GM19035 (cell line): ENCODE data around the gene AQP12B.
"Not testable (repeated sequence)": the region's sequence is repeated elsewhere in the genome, so short reads cannot be mapped to it uniquely, and the experiment has no call there.

Source experiments
- ATAC-seq: cut with Tn5 transposase; IDR thresholded peaks from one replicate; pipeline ENCODE4 v1.9.1; 2021; ENCODE audit not compliant: unreplicated experiment

Gene AQP12B

GRCh38 chr2:240701736-240702639, 19.3 kb upstream of the AQP12B start:
- ATAC-seq: no peak

DNA sequence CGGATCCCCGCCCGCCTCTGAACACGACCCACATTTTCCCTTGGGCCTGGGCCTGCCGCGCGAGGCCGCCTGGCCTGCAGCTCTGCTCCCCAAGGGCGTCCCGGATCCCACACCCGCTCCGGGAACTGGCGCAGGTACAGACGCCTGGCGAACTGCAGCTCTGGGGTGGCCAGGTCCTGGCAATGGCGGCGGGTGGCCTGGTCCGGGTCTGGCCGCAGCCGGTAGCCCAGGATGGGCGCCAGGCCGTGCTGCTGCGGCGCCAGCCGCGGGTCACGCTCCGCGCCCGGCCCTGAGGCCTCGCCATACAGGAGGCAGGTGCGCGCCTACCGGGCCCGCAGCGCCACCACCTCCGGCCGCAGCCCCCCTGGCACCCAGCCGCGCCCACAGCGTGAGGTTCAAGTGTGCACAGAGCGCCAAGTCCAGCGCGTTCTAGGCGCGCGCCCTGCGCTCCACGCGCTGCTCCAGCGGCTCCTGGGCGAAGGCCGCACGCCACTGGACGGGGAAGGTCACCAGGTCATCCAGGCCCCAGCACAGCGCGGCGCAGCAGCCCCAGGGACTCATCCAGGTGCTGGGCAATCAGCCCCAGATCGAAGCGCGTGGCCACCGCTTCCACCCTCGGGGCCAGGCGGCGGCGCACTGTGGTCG, 18.5 kb upstream of the AQP12B start:
- ATAC-seq: no peak

DNA sequence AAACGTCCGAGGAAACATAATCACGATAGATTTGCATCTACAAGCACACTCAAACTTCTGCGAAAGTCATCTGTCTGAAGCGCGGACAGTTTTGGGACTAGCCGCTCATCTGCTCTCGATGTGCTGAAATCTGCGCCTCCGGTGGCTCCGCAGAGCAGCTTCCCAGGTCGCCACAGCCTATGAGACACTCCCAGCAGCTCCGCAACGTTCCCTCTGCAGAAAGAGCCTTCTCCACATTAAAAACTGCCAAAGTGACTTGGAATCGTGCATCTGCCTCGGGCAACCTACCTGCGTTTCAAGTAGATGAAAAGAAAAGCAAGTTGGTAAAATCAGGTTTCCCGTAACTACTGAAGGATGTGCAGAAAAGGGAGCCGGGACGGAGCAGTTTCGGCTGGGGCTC, 17.9 kb upstream of the AQP12B start:
- not testable (repeated sequence) for ATAC-seq

GRCh38 chr2:240699835-240700234, 17.1 kb upstream of the AQP12B start:
- ATAC-seq: not testable (repeated sequence)

DNA sequence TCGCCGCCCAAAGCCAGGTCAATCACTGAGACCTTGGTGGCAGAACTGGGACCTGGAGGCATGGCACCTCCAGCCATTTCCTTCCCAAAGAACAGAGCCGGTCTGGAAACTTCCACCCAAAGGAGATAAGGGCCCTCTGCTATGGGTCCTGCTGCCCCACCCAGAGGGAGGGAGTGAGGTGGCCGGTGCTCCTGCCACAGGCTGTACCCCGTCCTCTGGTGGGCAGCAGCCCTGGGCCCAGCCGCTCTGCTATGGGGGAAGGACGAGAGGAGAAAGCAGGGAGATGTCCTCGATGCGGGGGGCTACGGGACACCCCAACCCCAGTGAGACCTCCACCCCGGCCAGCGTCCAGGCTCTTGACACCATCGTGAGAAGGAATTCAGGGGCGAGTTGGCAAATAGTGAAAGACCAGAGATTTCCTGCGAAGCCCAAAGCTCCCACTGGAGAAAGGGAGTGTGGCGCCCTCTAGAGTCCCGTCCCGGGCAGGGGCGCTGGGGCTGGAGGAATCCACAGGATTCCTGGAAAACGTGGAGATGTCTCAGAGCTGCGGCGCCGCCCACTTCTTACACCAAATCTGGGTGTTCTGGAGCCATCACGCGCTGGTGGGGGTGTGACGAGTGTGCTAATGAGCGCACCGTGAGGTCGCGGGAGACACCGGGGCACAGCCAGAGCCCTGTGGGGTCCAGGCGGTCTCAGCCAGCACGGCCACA, 16.3 kb upstream of the AQP12B start:
- ATAC-seq: not testable (repeated sequence)

- not testable (repeated sequence) for ATAC-seq
Observed at GRCh38 chr2:240696469-240696868, 13.8 kb upstream of the AQP12B start.

GRCh38 chr2:240695593-240695992, 12.9 kb upstream of the AQP12B start:
- not testable (repeated sequence) for ATAC-seq

DNA sequence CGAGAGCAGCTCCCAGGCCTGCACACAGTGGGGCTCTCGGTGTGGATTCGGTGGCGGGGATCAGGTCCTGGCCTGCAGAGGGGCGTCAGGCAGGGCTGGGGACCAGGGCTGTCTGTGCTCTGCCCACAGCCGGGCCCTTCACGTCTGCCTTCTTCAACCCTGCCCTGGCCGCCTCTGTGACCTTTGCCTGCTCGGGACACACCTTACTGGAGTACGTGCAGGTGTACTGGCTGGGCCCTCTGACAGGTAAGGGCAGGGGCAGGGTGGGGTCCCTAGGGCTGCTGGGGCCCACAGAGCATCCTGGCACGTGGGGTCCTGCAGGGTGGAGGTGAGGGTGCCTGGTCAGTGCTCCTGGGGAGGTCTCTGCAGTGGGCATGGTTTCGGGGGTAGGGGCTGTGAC, 11.6 kb upstream of the AQP12B start:
- not testable (repeated sequence) for ATAC-seq

DNA sequence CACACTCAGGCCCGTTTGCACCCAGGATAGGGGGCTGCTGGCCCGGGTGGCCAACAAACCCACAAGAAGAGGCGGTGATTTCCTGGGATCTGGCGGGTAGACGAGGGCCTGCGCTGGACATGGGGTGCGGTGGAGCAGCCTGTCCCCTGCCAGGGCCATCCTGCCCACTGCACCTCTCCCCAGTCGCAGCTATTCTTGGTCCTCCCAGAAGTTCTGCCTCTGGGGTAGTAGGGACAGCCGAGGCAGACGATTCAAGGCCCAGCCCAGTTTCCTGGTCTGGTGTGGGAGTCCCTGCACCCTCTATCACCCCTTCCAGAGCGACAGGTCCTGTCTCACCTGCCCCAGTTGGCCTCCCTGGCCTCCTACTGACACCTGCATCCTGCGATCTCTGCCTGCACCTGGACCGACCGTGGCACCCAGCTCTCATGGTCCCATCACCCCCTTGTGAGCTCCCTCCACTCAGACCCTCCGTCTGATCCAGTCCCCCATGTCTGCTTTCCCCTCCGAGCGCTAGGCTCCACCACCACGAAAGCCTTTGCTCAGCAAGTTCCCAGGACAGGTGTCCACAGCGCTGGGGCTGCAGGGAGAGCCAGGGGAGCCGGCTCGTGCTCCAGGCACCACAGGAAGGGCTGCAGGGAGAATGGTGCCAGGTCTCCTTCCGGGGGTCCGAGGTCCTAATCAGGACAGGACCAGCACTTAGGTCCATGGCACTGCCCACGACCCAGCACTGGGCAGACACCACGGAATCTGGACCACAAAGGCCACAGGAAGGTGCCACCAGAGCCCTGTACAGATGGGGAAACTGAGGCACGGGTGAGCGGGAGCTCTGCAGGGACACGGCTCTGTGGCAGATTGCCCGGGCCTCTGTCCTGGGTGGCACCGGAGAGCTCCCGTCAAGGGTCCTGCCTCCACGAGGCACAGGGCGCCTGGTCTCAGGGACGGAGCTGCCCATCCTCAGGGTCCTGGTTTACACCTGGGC, 10.2 kb upstream of the AQP12B start:
- ATAC-seq: not testable (repeated sequence)

DNA sequence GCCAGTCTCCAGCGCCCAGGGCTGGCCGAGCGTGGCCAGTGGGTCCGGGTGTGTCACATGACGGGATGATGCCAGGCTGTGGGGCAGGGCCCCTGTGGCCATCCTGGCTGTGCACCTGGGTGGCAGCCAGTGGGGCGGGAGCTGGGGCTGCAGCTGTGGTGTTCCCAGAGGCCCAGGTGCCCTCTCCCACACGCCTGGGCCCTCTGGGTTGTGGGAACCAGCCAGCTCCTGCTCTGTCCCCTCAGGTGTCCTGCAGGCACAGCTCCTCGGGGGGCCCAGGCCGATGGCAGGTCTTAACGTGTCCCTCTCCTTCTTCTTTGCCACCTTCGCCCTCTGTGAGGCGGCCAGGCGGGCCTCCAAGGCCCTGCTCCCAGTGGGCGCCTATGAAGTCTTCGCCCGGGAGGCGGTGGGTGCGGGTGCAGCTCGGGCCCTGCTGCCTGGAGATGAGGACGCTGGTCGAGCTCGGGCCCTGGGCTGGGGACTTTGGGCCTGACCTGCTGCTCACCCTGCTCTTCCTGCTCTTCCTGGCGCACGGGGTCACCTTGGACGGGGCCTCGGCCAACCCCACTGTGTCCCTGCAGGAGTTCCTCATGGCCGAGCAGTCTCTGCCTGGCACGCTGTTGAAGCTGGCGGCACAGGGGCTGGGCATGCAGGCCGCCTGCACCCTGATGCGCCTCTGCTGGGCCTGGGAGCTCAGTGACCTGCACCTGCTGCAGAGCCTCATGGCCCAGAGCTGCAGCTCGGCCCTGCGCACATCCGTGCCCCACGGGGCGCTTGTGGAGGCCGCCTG, 9.1 kb upstream of the AQP12B start, which contains the start of gene AQP12A:
TSS of gene AQP12A (plus strand) at position 236 of the 790 bp plus-strand sequence. CDS start at position 284, 48 bp downstream.
- ATAC-seq: not testable (repeated sequence)

DNA sequence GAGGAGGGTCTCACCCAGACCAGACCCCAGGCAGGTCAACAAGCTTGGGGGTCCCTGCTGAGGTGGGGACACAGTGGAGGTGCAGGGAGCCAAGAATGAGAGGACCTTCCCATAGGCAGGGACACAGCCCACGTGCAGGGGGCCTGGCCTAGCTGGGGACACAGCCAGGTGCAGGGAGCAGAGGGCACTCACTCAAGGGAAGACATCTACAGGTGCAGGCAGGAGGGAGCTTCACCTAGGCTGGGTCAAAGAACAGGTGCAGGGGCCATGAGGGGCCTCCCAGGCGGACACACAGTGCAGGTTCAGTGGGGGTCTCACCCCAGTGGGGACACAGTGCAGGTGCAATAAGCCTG, 8.4 kb upstream of the AQP12B start:
- ATAC-seq: not testable (repeated sequence)

- ATAC-seq: not testable (repeated sequence)
Observed at GRCh38 chr2:240690421-240691074, 7.9 kb upstream of the AQP12B start.

DNA sequence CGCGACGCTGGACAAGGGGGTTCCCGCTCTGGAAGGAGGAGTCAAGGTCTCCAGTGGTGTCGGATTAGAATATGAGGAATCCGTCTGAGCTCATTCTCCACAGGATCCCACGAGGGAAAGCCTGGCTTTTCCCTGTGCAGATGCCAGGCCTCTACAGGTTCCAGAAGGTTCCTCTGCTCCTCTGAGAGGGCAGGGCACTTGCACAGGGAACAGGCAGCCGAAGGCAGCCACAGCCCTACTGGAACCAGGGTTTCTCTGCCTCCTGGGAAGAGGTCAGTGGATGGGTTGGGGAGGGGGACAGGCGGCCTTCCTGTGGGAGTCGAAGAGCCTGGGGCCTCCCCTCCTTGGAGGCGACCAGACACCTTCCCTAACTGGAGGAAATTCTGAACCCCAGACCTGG, 7.3 kb upstream of the AQP12B start:
- no peak for ATAC-seq

GRCh38 chr2:240688553-240688919, 5.9 kb upstream of the AQP12B start:
- ATAC-seq: no peak

DNA sequence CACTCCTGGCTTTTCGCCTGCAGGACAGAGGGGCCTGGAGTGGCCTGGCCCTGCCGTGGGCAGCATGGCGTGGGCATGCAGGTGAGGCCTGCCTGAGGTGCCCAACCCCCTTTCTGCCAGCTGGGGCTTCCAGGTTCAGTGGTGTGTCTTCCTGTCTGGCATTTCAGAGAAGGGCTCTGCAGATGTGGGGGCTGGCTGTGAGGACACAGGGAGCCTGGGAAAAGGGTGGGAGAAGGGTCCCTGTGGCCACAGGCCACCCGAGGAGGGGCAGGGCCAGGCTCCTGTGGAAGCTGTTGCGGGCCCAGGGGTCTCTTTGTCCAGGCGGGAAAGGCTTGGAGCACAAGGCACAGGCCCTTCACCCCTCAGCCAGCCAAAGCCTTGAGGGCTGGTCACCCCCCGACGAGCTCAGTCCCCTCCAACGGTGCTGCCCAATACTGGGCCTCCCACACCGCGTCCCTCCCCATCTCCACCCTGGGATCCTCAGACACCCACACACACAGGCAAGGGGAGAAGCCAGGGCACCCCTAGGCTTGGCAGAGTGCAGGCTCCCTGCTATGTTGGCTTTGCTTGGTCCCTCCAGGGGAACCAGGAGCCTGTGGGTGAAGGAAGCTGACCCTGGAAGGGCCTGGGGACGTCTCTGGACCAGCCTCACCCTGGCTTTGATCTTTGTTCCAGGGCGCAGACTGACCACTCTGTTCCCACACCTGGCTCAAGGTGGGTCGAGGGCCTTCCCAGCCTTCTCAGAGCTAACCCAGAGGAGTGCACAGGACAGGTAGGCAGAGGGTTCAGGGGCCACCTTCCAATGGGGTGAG, 5.3 kb upstream of the AQP12B start:
- no peak for ATAC-seq

- ATAC-seq: no peak
Observed at GRCh38 chr2:240687045-240687740, 4.5 kb upstream of the AQP12B start.

GRCh38 chr2:240686460-240686859, 3.8 kb upstream of the AQP12B start:
- ATAC-seq: no peak
